SK-N-SH (cell line): ENCODE results near the gene KLF3. TPM values are rescaled to one million over a fixed set of nuclear protein-coding genes. Genes with fewer than 3 reads are reported as not detected.

Experiments
- CTCF ChIA-PET: fragments of 300-600, 350-600 bp; formaldehyde crosslinking; extraction: SDS; loops from one replicate; lab custom pipeline; 2021; lab: Yijun Ruan, JAX
- POLR2A ChIA-PET: fragments of 350-600 bp; sonication (Branson Sonifier 250); formaldehyde crosslinking; extraction: SDS; loops from one replicate; lab custom pipeline; 2020; ENCODE audit warnings: antibody characterized with exemption, inconsistent platforms; lab: Yijun Ruan, JAX
- DNase-seq: peaks from one replicate; pipeline ENCODE4 v3.0.0; 2012
- H2AFZ ChIP-seq: fragments of 200-600 bp; sonication (generic); 2 replicates; pipeline ENCODE4 v1.8.1; 2016; ENCODE audit warnings: antibody characterized with exemption, mild to moderate bottlenecking, low read depth
- H3F3A ChIP-seq: fragments of 200-600 bp; sonication (generic); replicated peaks from 2 replicates; pipeline ENCODE3; 2016; ENCODE audit warnings: antibody characterized with exemption, mild to moderate bottlenecking; ENCODE audit not compliant: insufficient read depth
- H3K27ac ChIP-seq, 2 experiments: fragments of 200-500 bp in 1 of 2; fragments of 200-600 bp in 1 of 2; sonication (Bioruptor generic) in 1 of 2; sonication (generic), shearing (Covaris generic) in 1 of 2; 2 replicates each; pipeline versions ENCODE4 v1.5.1 to v1.6.1; 2014 to 2016; ENCODE audit warnings: low read depth in 2 of 2, inconsistent platforms in 1 of 2, low read length in 1 of 2, mild to moderate bottlenecking in 1 of 2, mixed read lengths in 1 of 2
- H3K27me3 ChIP-seq: fragments of 200-600 bp; sonication (generic), shearing (Covaris generic); 2 replicates; pipeline ENCODE4 v1.6.1; 2016; ENCODE audit warnings: mixed run types; ENCODE audit not compliant: insufficient read depth
- H3K36me3 ChIP-seq, 2 experiments: fragments of 200-500 bp in 1 of 2; fragments of 200-600 bp in 1 of 2; sonication (Bioruptor generic) in 1 of 2; sonication (generic) in 1 of 2; replicated peaks in 1 of 2; 2 replicates each; pipeline versions ENCODE3 to v1.5.1; 2014 to 2016; ENCODE audit warnings: low read length in 1 of 2, mild to moderate bottlenecking in 1 of 2; ENCODE audit not compliant: insufficient read depth in 2 of 2, control insufficient read depth in 1 of 2
- H3K4me1 ChIP-seq, 2 experiments: fragments of 200-500 bp in 1 of 2; fragments of 200-600 bp in 1 of 2; sonication (Bioruptor generic) in 1 of 2; sonication (generic), shearing (Covaris generic) in 1 of 2; 2 replicates each; pipeline versions ENCODE4 v1.5.1 to v1.6.1; 2014 to 2016; ENCODE audit warnings: low read depth in 1 of 2, low read length in 1 of 2, mixed run types in 1 of 2; ENCODE audit not compliant: insufficient read depth in 2 of 2, control insufficient read depth in 1 of 2
- H3K4me2 ChIP-seq: fragments of 200-600 bp; sonication (generic), shearing (Covaris generic); 2 replicates; pipeline ENCODE4 v1.6.1; 2017; ENCODE audit warnings: mixed run types
- H3K4me3 ChIP-seq, 2 experiments: fragments of 200-500 bp in 1 of 2; fragments of 200-600 bp in 1 of 2; sonication (Bioruptor generic) in 1 of 2; sonication (generic), shearing (Covaris generic) in 1 of 2; 2 replicates each; pipeline versions ENCODE4 v1.5.1 to v1.8.1; 2014 to 2016; ENCODE audit warnings: low read depth in 2 of 2, inconsistent platforms in 1 of 2, low read length in 1 of 2, mild to moderate bottlenecking in 1 of 2, mixed read lengths in 1 of 2, moderate library complexity in 1 of 2
- H3K79me2 ChIP-seq: fragments of 200-600 bp; sonication (generic); 2 replicates; pipeline ENCODE4 v1.8.1; 2017; ENCODE audit warnings: mild to moderate bottlenecking; ENCODE audit not compliant: insufficient read depth
- H3K9ac ChIP-seq: fragments of 200-600 bp; sonication (generic); 2 replicates; pipeline ENCODE4 v1.6.1; 2017; ENCODE audit warnings: mixed run types
- H3K9me2 ChIP-seq: fragments of 200-600 bp; sonication (generic); 2 replicates; pipeline ENCODE4 v1.6.1; 2017; ENCODE audit warnings: mixed run types
- H3K9me3 ChIP-seq: fragments of 200-600 bp; sonication (generic); 2 replicates; pipeline ENCODE4 v1.6.1; 2017; ENCODE audit warnings: mixed run types, mild to moderate bottlenecking, moderate library complexity
- H4K20me1 ChIP-seq: fragments of 200-600 bp; sonication (generic); 2 replicates; pipeline ENCODE4 v1.6.1; 2017; ENCODE audit warnings: mild to moderate bottlenecking, mixed run types; ENCODE audit not compliant: insufficient read depth
- CHD2 ChIP-seq: fragments of 150-350 bp; IDR thresholded peaks from 2 replicates; pipeline ENCODE4 v1.6.1; 2018; ENCODE audit warnings: low read length; ENCODE audit not compliant: partially characterized antibody
- CTCF ChIP-seq: fragments of 200-600 bp; sonication (generic); IDR thresholded peaks from 2 replicates; pipeline ENCODE4 v1.6.1; 2017; ENCODE audit warnings: antibody characterized with exemption, mild to moderate bottlenecking, moderate library complexity
- ELF1 ChIP-seq: IDR thresholded peaks from 2 replicates; pipeline ENCODE4 v1.4.0; 2012
- EP300 ChIP-seq, 2 experiments: IDR thresholded peaks; 2 replicates each; pipeline versions ENCODE4 v1.4.0 to v1.6.1; 2012; ENCODE audit warnings: borderline replicate concordance in 1 of 2, low read depth in 1 of 2, low read length in 1 of 2
- FOSL2 ChIP-seq: IDR thresholded peaks from 2 replicates; pipeline ENCODE4 v1.4.0; 2012; ENCODE audit warnings: low read depth, mild to moderate bottlenecking, moderate library complexity, borderline replicate concordance
- FOXJ3 ChIP-seq: sonication (generic); formaldehyde crosslinking; IDR thresholded peaks from 2 replicates; pipeline ENCODE4 v1.5.1; 2020; ENCODE audit warnings: mild to moderate bottlenecking, missing genetic modification reagents
- FOXM1 ChIP-seq: IDR thresholded peaks from 2 replicates; pipeline ENCODE4 v1.4.0; 2012; ENCODE audit warnings: low read depth, mild to moderate bottlenecking
- GABPA ChIP-seq: IDR thresholded peaks from 2 replicates; pipeline ENCODE4 v1.4.0; 2012; ENCODE audit warnings: low read depth, mild to moderate bottlenecking
- JUND ChIP-seq: IDR thresholded peaks from 2 replicates; pipeline ENCODE4 v1.4.0; 2012
- MAX ChIP-seq: IDR thresholded peaks from 2 replicates; pipeline ENCODE4 v1.4.0; 2012; ENCODE audit warnings: low read depth
- MEF2A ChIP-seq: IDR thresholded peaks from 2 replicates; pipeline ENCODE4 v1.4.0; 2012; ENCODE audit warnings: low read depth, borderline replicate concordance
- PBX3 ChIP-seq: IDR thresholded peaks from 2 replicates; pipeline ENCODE4; 2012
- POLR2AphosphoS5 ChIP-seq: IDR thresholded peaks from 2 replicates; pipeline ENCODE4 v1.6.1; 2012; ENCODE audit warnings: low read depth, low read length
- RAD21 ChIP-seq: IDR thresholded peaks from 2 replicates; pipeline ENCODE4 v1.6.1; 2012; ENCODE audit warnings: mild to moderate bottlenecking, low read length
- RCOR1 ChIP-seq: fragments of 150-350 bp; IDR thresholded peaks from 2 replicates; pipeline ENCODE4 v1.6.1; 2017; ENCODE audit warnings: antibody characterized with exemption, low read length
- RFX5 ChIP-seq: IDR thresholded peaks from 2 replicates; pipeline ENCODE4 v1.6.1; 2012; ENCODE audit warnings: mild to moderate bottlenecking, improper control_type of control experiment, low read length
- SIN3A ChIP-seq: IDR thresholded peaks from 2 replicates; pipeline ENCODE4 v1.6.1; 2012; ENCODE audit warnings: low read depth, mild to moderate bottlenecking, low read length, moderate library complexity, borderline replicate concordance
- SMC3 ChIP-seq: IDR thresholded peaks from 2 replicates; pipeline ENCODE4 v1.6.1; 2012; ENCODE audit warnings: low read depth, low read length, improper control_type of control experiment
- TAF1 ChIP-seq: IDR thresholded peaks from 2 replicates; pipeline ENCODE4 v1.6.1; 2012; ENCODE audit warnings: low read depth, mild to moderate bottlenecking, low read length, moderate library complexity, borderline replicate concordance
- TCF12 ChIP-seq: IDR thresholded peaks from 2 replicates; pipeline ENCODE4 v1.4.0; 2012
- TEAD4 ChIP-seq: IDR thresholded peaks from 2 replicates; pipeline ENCODE4 v1.4.0; 2012; ENCODE audit warnings: mild to moderate bottlenecking, borderline replicate concordance; ENCODE audit not compliant: insufficient read depth
- USF2 ChIP-seq: fragments of 150-350 bp; IDR thresholded peaks from 2 replicates; pipeline ENCODE4 v1.6.1; 2017; ENCODE audit warnings: antibody characterized with exemption, low read length, low read depth, borderline replicate concordance
- YY1 ChIP-seq: IDR thresholded peaks from 2 replicates; pipeline ENCODE4 v1.4.0; 2012; ENCODE audit warnings: low read depth, mild to moderate bottlenecking
- WGBS: methylation state at CpG from one replicate; pipeline ENCODE4 v1.1.6; 2017; ENCODE audit warnings: low lambda C conversion rate; 5-methylcytosine and 5-hydroxymethylcytosine counted together
- polyA plus RNA-seq, 3 experiments: library from polyadenylated mRNA; depleted of rRNA; stranded (reverse); fragments of >200 nt; gene quantifications; 2 replicates each; pipeline ENCODE4 v1.2.3, GENCODE V29; 2012
- TF ChIP-seq, protein P1 (sequence below): IDR thresholded peaks from 2 replicates; pipeline ENCODE4 v1.4.0; 2012; ENCODE audit warnings: low read depth, borderline replicate concordance

The KLF3 gene
- polyA plus RNA-seq, 1 of the 3 experiments (the other 2 are of a cell fraction): 8.2 TPM

DNA sequence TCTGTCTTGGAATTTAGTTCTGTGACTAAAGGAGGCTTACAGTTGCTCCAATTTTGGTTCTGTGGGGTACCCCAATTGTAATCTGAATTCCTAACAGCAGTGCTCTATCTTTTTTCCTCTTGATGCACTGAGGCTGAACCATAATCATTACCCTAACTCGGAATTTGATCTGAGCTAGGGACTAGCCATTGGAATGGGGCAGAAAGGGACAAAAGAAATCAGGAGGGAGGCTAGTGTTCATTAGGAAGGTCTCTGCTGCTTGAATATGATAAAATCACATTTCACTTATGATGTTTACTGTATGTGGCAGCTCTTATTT is 2.7 kb downstream of the KLF3 start (continued):
- TF ChIP-seq GABPA: no peak
- no peak for TF ChIP-seq FOXM1
- TF ChIP-seq ELF1: no peak
- no peak for TF ChIP-seq JUND

DNA sequence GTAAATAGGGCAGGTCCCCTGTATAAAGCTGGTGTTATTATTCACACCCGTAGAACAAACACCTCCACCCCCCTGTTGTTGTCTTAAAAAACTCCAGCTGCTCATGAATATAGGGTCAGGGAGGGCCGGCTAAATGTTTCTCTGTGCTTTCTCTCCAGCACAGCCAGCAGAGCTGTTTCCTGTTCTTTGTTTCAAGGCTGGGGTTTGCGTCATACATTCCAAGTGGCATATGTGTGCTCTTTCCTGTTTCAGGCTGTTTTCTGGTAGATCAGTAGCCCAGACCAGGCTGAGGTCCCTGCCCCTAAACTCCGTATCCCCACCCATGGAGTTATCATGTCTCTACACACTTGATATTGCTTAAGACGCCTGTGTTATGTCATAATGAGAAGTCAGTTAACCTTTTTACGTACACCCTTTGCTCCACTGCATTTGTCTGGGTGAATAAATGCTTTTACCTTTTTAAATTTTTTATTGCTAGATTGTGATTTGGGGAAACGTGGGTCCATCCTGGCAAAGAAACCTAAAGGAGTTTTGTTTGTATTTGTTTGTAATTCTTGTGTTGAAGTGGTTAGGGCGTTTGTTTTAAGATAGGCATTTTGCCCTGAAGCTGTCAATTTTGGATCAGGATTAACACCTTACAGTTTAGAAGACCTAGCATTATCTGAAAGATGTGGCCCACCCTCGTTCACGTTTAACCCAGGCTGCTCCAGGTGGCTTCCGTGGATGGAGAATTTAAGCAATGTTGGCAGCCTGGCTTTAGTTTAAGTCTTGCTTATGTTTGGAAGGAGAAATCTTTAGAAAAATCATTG is 3.3 kb downstream of the KLF3 start:
- Histone ChIP-seq H3K4me1 (peaks cover 44 to 54% of the 10 kb centered on the region in 2 experiments), H3K27ac (peak overlapping the region; percentile 97 to 99), H3K36me3 (peaks cover 0 to 3% of the 10 kb centered on the region in 2 experiments), H3F3A (peaks cover 18% of the 10 kb centered on the region), H3K79me2 (peaks cover 91% of the 10 kb centered on the region), H3K9me2 (no peaks in the 10 kb centered on the region), H3K9me3 (no peaks in the 10 kb centered on the region), H2AFZ (no peak overlapping the region), H3K4me3 (peak overlapping the region; percentile 85 to 88), H3K4me2 (peak overlapping the region; percentile 83), H3K9ac (peak overlapping the region; percentile 97), H4K20me1 (peaks cover 31% of the 10 kb centered on the region), H3K27me3 (no peaks in the 10 kb centered on the region)
- ChIA-PET POLR2A (no interaction called here), CTCF (interaction anchor here (0.6 to 5.2 kb wide), 5 partner anchors 8 to 488 kb away, joined by 3 to 27 read pairs (median 4); no protein-coding TSS in a partner anchor)
- peak; percentile 77 for DNase-seq
- WGBS: 4% methylated on average over 11 of the region's 11 CpGs
- TF ChIP-seq SIN3A: peak; percentile 77
- peak; percentile 84 for TF ChIP-seq POLR2AphosphoS5
- peak; percentile 62 for TF ChIP-seq FOSL2
- TF ChIP-seq ELF1: peak; percentile 44; the same call in 1 of the 2 replicates
- TF ChIP-seq PBX3: peak; percentile 51
- TF ChIP-seq FOXJ3 (CRISPR knock-in tag): no peak
- peak; percentile 41 for TF ChIP-seq GABPA
- TF ChIP-seq JUND: peak; percentile 60
- TF ChIP-seq RFX5: 0 out of 2 replicates have a peak, but pooled peaks have one; percentile 12
- TF ChIP-seq YY1: no peak
- TF ChIP-seq USF2: no peak
- TF ChIP-seq TEAD4: no peak
- TF ChIP-seq MEF2A: no peak
- peak; percentile 25 for TF ChIP-seq RAD21
- peak; percentile 69 for TF ChIP-seq MAX
- peak; percentile 46 for TF ChIP-seq CHD2
- 0 out of 2 replicates have a peak, but pooled peaks have one; percentile 9 for TF ChIP-seq SMC3
- no peak for TF ChIP-seq CTCF
- TF ChIP-seq, protein P1, sequence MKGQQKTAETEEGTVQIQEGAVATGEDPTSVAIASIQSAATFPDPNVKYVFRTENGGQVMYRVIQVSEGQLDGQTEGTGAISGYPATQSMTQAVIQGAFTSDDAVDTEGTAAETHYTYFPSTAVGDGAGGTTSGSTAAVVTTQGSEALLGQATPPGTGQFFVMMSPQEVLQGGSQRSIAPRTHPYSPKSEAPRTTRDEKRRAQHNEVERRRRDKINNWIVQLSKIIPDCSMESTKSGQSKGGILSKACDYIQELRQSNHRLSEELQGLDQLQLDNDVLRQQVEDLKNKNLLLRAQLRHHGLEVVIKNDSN: no peak
- TF ChIP-seq RCOR1: peak; percentile 44; the same call in 1 of the 2 replicates
- TF ChIP-seq TAF1: peak; percentile 74
- peak; percentile 76 for TF ChIP-seq TCF12
- peak; percentile 44 to 47; a peak in 2 of 4 replicates for TF ChIP-seq EP300 (IDR thresholded peaks at IDR 0.05; ENCODE audit: borderline replicate concordance in 1 of 2, low read depth in 1 of 2, low read length in 1 of 2)
